ENCODE measurements around the gene PPP1CA.

GRCh38 chr11:67387069-67387468 lies 14.6 kb downstream of the PPP1CA start:
- no peak for TF ChIP-seq CTCF (IDR thresholded peaks at IDR 0.05)
- no peak for TF ChIP-seq POLR2AphosphoS5 (IDR thresholded peaks at IDR 0.05)
- TF ChIP-seq POLR2A (IDR thresholded peaks at IDR 0.05): no peak
